HG02588 (cell line): ENCODE results near the gene SPSB3.

Experiments
- ATAC-seq: cut with Tn5 transposase; IDR thresholded peaks from one replicate; pipeline ENCODE4 v1.9.1; 2021; ENCODE audit warnings: mild to moderate bottlenecking, moderate library complexity; ENCODE audit not compliant: unreplicated experiment

Gene SPSB3

DNA sequence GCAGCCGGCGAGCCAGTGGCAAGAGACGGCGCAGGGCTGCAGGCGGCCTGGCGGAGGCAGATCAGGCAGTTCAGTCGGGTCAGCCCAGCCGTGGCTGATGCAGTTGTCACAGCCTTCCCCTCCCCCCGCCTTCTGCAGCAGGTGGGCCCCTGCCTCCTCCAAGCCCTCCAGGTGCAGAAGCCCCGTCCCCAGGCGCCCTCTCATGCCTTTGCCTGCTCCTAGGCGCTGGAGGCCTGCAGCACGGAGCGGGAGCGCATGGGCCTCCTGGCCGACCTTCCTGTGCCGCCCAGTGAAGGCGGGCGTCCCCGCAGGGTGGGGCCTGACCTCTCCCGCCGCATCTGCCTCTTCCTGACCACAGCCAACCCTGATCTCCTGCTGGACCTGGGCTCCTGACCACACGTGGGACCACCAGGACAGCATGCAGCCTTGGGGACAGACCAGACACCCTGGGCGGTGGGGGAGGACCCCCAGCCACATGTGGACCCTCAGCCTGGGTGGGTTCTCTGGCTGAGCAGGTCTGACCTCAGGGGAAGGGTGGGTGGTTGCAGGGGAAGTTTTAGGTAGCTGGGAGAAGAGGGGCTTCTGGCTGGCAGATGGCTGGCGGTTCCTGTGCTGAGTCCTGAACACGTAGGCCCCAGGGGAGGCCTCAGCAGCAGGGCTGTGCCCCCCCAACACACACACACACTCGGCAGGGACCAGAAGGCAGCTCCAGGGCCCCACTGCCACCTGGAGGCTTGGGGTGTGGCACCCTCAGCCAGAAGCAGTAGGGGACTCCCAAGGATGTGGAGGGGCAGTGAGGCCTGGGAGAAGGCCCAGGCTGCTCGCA, 6.3 kb downstream of the SPSB3 start:
- ATAC-seq = no peak

DNA sequence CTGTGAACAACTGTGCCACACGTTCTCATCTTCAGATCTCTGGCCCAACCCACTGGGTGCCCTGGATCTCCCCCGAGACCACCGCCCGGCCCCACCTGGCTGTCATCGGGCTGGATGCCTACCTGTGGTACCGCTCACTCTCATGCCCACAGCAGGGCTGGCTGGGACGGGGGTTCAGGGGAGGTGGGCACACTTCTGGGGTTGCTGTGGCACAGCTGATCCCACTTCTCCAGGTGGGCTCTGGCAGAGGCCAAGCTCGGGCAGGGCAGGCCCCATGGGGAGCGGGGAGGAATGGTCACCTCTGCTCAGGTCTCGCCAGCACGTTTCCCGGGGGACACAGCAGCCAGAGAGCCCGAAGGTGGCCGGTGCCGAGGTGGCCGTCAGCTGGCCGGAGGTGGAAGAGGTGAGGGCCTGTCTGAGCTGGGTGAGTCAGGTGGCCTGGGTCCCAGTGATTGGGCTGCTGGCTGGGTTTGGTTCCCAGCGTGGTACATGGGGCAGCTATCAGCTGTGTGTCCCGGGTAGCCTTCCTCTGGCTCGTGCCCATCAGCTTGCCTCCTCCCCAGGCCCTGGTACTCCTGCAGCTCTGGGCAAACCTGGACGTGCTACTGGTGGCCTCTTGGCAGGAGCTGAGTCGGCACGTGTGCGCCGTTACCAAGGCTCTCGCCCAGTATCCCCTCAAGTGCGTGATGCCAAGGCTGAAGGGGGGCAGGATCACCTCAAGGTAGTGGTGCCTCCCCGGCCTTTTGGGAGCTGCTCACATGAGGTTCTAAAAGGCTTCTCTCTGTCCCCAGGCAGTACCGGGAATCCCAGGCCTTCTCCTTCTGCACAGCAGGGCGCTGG, 7.1 kb downstream of the SPSB3 start:
- ATAC-seq = no peak

DNA sequence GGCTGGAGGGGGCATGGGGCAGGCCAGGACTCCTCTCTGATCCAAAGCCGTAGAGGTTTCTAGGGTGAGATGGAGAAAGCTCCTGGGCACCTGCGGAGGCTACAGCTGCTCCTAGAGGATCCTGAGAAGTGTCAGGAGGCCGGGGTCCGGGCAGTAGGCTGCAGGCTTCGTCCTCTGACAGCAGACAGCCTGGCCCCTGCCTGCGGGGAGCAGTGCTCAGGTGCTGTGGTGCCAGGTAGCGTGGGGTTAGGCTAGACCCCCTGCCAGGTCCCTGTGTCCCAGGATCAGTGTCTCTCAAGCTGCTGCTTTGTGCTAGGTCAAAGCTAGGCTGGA, 8.0 kb downstream of the SPSB3 start:
- no peak for ATAC-seq

DNA sequence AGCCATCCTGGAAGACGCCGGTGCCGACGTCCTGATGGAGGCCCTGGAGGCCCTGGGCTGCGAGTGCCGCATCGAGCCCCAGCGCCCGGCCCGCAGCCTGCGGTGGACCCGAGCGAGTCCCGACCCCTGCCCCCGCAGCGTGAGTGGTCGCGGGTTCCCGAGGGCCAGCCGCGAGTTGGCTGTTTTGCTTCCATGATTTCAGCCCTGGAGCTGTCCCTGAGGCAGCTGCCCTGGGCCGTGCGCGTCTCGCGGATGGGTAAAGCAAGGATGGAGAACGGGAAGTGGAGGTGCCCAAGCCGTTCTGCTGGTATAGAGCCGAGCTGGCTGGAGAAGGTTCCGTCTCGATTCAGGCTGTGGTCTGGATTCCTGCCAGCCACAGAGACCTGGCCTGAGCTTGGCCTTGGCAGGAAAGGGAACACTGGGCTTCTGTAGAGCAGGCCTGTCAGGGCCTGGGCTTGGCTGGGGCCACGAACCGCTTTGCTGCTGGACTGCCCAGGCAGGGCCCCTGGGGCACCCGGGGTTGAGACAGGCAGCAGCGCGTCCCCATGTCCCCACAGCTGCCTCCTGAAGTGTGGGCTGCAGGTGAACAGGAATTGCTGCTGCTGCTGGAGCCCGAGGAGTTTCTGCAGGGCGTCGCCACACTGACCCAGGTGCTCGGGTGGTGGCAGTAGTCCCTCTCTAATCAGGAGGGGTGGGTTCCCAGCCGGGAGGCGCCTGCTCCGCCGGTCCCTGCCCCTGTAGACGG, 8.5 kb downstream of the SPSB3 start:
- ATAC-seq = no peak

GRCh38 chr16:1772908-1773702, 9.3 kb downstream of the SPSB3 start, which contains the start of gene MRPS34:
Gene MRPS34 (minus strand): TSS chr16:1773134. CDS start chr16:1773119, 15 bp downstream.
- peak; percentile 40 for ATAC-seq

DNA sequence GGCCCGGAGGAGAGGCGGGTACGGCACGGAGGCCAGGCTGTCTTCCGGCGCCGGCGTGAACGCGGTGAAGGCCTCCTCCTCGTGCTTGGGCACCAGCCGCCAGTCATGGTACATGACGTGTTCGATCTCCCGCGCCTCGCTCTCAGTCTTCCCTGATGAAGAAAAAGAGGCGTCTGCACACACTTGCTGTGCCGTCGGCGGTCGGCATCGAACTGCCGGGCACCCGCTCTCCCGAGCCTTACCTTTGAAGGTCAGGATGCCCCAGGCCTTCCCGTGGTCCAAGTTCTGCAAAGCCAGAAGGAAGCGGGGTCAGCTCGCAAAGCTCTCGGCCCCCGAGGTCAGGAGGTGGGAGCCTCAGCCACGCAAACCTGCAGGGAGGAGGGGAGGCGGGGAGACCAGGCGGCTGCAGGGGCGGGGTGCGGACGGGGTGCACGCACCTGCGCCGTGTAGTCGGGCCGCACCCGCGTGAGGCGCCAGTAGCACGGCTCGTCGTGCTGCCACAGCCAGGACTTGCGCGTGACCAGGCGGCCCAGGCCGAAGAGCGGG, 9.9 kb downstream of the SPSB3 start, which contains the start of gene EME2:
TSS of gene EME2 (plus strand) at position 449 of the 546 bp plus-strand sequence. CDS start 418 bp downstream, outside the sequence.
- ATAC-seq = no peak

- no peak for ATAC-seq
Measured at GRCh38 chr16:1771864-1772361, 10.5 kb downstream of the SPSB3 start.

DNA sequence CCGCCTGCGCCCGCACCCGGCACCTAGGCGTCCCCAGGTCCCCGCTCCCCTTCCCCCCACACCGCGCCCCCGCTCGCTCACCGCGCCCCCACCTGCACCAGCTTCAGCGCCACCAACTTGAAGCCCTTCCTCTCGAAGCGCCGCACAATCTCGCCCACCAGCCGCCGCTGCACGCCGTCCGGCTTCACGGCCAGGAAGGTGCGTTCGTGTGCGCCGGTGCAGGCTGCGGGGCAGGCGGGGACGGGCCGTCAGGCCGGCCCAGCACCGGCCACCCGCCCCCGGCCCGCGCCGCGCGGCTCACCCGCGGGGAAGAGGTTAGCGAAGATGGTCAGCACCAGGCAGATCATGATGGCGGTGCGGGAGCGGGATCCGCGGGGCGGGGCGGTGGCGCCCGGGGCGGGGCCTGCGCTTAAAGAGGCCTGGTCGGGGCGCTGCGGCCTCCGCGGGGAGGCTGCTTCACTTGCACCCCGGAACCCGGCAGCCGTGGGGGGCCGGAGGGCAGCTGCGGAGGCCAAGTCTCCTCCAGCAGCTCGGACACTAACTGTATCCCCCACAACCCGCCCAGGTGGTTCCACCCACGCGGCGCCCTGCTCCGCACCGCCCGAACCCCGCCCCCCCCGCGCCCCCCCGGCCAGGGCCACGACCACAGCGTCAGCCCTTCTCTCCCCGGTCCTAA, 11.0 kb downstream of the SPSB3 start, which contains the start of gene NME3:
TSS of gene NME3 (minus strand) at position 356 of the 676 bp plus-strand sequence. CDS start at position 347, 9 bp downstream.
- no peak for ATAC-seq

DNA sequence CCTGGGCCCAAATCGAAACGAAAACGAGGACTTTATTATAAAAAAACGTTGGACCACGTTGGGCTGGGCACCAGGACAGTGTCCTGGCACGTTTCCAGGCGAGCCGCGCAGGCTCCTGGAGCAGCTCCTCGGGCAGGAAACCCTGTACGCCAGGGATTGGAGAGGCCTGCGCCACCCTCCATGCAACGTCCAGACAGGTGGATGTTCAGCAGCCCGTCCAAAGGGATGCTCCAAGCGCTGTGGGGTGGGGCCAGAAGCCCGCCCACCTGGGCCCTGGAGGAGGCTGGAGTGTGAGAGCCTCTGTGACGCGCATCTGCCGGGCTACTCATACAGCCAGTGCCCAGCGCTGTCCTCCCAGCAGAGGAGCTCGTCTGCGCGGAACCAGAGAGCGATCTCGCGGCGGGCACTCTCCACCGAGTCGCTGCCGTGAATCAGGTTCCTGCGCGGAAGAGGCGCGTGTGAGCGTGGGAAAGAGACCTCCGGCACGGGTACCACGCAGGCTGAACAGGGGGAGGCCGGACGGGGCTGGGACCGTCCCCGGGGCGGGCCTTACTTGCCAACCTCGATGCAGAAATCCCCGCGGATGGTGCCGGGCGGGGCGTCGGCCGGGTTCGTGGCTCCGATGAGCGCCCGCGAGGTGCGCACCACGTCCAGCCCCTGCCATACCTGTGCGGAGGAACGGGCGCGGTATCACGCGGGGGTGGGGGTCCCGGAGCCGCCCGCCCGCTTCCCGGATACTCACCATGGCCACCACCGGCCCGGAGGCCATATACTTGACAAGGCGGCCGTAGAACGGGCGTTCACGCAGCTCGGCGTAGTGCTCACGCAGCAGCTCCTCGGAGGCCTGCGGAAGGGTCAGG, 11.8 kb downstream of the SPSB3 start:
- ATAC-seq = no peak

- no peak for ATAC-seq
Measured at GRCh38 chr16:1769402-1770300, 12.7 kb downstream of the SPSB3 start.

DNA sequence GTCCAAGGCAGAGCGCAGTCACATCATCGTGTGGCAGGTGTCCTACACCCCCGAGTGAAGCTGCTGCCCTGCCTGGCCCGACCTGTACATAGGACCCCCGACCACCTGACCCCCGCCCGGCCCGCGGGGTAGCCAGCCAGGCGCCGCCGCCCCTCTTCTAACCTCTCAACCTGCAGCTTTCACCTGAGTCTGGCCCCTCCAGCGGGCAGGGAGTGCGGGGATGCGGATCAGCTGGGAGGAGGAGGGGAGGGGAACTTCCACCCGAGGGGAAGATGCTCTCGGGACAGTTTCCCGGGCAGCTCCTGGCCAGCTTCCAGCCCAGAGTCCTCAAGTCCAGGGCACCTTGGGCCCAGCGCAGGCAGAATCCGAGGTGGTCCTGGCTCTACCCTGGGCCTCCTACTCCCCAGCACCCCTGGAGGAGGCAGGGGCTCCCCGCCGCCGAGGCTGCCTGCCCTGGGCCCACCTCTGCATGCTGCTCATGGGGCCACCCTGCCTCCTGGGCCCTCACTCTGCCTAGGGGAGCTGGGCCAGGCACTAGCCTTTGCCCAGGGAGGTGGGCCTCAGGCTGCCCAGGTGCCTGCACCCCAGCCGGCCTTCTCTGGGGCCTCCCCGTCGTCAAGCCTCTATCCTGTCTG, 13.5 kb downstream of the SPSB3 start:
- ATAC-seq = no peak

DNA sequence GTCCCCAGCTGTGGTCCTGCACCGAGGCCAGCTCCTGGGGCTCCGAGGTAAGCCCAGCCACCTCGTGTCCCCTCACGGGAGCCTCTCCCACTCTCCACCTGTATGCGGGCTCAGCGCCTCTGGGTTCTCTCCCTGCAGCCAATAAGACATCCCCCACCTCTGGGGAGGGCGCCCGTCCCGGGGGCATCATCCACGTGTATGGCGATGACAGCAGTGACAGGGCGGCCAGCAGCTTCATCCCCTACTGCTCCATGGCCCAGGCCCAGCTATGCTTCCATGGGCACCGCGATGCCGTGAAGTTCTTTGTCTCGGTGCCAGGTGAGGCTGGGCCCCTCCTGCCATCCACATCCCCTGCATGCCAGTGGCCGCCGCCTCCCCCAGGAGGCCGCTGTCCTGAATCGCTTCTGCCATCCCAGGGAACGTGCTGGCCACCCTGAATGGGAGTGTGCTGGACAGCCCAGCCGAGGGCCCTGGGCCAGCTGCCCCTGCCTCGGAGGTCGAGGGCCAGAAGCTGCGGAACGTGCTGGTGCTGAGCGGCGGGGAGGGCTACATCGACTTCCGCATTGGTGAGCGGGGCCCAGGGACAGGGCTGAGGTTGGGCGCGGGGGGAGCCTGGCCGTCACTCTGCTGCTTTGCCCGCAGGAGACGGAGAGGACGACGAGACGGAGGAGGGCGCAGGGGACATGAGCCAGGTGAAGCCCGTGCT, 14.2 kb downstream of the SPSB3 start:
- no peak for ATAC-seq

DNA sequence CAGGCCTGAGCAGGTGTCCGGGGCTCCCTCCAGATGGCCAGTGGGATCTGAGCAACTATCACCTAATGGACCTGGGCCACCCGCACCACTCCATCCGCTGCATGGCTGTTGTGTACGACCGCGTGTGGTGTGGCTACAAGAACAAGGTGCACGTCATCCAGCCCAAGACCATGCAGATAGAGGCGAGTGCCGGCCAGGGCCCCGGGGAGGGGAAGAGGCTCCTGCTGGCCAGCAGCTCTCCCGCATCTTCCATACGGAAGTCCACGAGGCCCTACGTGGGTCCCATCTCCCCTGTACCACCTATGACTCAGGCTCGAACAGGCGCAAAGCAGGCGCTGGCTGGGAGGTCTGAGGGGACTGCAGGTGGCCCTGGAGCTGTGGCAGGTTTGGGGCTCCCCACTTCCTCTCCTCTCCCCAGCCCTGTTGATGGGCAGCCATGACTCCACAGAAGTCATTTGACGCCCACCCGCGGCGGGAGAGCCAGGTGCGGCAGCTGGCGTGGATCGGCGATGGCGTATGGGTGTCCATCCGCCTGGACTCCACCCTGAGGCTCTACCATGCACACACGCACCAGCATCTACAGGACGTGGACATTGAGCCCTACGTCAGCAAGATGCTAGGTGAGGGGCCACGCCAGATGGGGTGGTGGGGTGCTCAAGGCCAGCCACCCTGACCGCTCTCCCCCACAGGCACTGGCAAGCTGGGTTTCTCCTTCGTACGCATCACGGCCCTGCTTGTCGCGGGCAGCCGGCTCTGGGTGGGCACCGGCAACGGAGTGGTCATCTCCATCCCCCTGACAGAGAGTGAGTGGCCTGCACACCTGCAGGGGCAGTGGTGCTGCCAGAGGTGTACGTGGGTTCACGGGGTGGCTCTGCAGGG, 15.0 kb downstream of the SPSB3 start:
- ATAC-seq = no peak

DNA sequence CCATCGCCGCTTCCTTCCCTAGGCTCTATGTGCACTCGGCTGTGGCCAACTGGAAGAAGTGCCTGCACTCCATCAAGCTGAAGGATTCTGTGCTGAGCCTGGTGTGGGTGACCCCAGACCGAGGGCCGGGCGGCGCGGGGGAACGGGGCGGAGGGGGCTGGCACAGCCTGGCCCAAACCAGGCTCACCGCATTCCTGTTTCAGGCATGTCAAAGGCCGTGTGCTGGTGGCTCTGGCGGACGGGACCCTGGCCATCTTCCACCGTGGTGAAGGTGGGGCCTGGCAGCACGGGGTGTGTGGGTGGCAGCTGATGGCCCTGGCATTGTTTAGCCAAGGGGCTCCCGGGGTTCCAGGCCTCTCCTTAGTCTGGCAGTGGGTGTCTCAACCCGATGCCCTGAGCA, 15.7 kb downstream of the SPSB3 start:
- ATAC-seq = no peak

DNA sequence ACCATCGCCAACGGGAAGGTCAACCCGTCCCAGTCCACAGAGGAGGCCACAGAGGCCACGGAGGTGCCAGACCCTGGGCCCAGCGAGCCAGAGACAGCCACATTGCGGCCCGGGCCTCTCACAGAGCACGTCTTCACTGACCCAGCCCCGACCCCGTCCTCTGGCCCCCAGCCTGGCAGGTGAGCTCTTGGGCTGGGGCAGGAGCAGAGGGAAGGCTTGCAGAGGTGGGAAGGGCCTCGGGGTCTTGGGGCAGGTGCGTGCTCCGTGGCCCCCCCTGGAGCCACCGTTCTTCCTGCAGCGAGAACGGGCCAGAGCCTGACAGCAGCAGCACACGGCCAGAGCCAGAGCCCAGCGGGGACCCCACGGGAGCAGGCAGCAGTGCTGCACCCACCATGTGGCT, 16.1 kb downstream of the SPSB3 start:
- no peak for ATAC-seq
